Thyroid gland (tissue), 4 donors: Measurements from ENCODE around the gene TIAM1. TPM values are rescaled to one million over a fixed set of nuclear protein-coding genes. Genes with fewer than 3 reads are reported as not detected.

Experiments used
- DNase-seq, 2 donors: peaks; one replicate each; pipeline ENCODE4 v3.0.0-alpha.2; 2019
- H3K27ac ChIP-seq, 3 donors: fragments of 200-600 bp; sonication (generic); 1 replicate in 2 of 3; 2 replicates in 1 of 3; pipeline ENCODE4 v1.5.1; 2016 to 2019; ENCODE audit warnings: mild to moderate bottlenecking in 1 of 3, moderate library complexity in 1 of 3
- H3K27me3 ChIP-seq: fragments of 200-600 bp; sonication (generic); one replicate; pipeline ENCODE4 v1.5.1; 2019
- H3K36me3 ChIP-seq, 2 donors: fragments of 200-600 bp; sonication (generic); one replicate each; pipeline ENCODE4 v1.5.1; 2016 to 2019
- H3K4me1 ChIP-seq, 2 donors: fragments of 200-600 bp; sonication (generic); one replicate each; pipeline ENCODE4 v1.5.1; 2017 to 2019
- H3K4me3 ChIP-seq, 3 donors: fragments of 200-600 bp; sonication (generic); replicated peaks in 1 of 3; 1 replicate in 2 of 3; 2 replicates in 1 of 3; pipeline ENCODE4 v1.5.1; 2016; ENCODE audit warnings: mild to moderate bottlenecking in 1 of 3
- H3K9me3 ChIP-seq: fragments of 200-600 bp; sonication (generic); one replicate; pipeline ENCODE4 v1.5.1; 2017
- CTCF ChIP-seq, 6 experiments: fragments of 200-600 bp in 3 of 6; fragments of 450-650 bp in 3 of 6; sonication (generic) in 3 of 6; IDR thresholded peaks; one replicate each; pipeline ENCODE4 v1.5.1; 2016 to 2019; ENCODE audit warnings: antibody characterized with exemption in 6 of 6, mild to moderate bottlenecking in 2 of 6, inconsistent platforms in 1 of 6, moderate library complexity in 1 of 6
- POLR2A ChIP-seq, 2 donors: fragments of 450-650 bp; IDR thresholded peaks; one replicate each; pipeline ENCODE4 v1.6.1; 2017; ENCODE audit warnings: antibody characterized with exemption in 2 of 2, mild to moderate bottlenecking in 2 of 2, moderate library complexity in 1 of 2
- WGBS, 2 donors: methylation state at CpG; one replicate each; pipeline ENCODE4 v1.1.5; 2017; 5-methylcytosine and 5-hydroxymethylcytosine counted together
- intact Hi-C: fragments of 100-400 bp; cut with DNase I; formaldehyde crosslinking; loops from one replicate; pipeline ENCODE4 v1.15.1; 2023
- total RNA-seq, 4 donors: library from RNA; depleted of rRNA; stranded (reverse); fragments of >200 nt; gene quantifications; one replicate each; pipeline ENCODE4 v1.2.3, GENCODE V29; 2016

TIAM1 gene
- total RNA-seq, 4 donors from 2014 or later, result 2.2 to 6.7 (median 2.4) TPM

- Histone ChIP-seq H3K9me3 (no peaks in the 10 kb centered on the region), H3K4me3 (no peak overlapping the region), H3K27me3 (no peaks in the 10 kb centered on the region), H3K4me1 (no peaks in the 10 kb centered on the region), H3K36me3 (no peaks in the 10 kb centered on the region), H3K27ac (no peak overlapping the region)
- intact Hi-C loops, result no loop called here
- WGBS, 2 donors, result 93% methylated on average over 5 of the region's 5 CpGs
- DNase-seq, result no peak
- no peak for TF ChIP-seq CTCF (IDR thresholded peaks at IDR 0.05)
- TF ChIP-seq POLR2A (IDR thresholded peaks at IDR 0.05), result no peak
These were observed 38.0 kb upstream of the TIAM1 start for GRCh38 chr21:31382060-31382459.

GRCh38 chr21:31376301-31376700, 32.2 kb upstream of the TIAM1 start:
- intact Hi-C loops, result no loop called here
- H3K27me3 ChIP-seq, result no peaks in the 10 kb centered on the region
- no peak for DNase-seq

GRCh38 chr21:31374395-31374794, 30.3 kb upstream of the TIAM1 start:
- no peak overlapping the region for H3K27ac ChIP-seq
- no peaks in the 10 kb centered on the region for H3K36me3 ChIP-seq
- WGBS, 2 donors, result 81 to 84% methylated on average over 4 of the region's 4 CpGs
- no peak for TF ChIP-seq POLR2A (IDR thresholded peaks at IDR 0.05)
- no peak for TF ChIP-seq CTCF (IDR thresholded peaks at IDR 0.05)
- H3K9me3 ChIP-seq, result no peaks in the 10 kb centered on the region
- peaks cover 6 to 17% of the 10 kb centered on the region in 2 donors for H3K4me1 ChIP-seq
- intact Hi-C loops, result no loop called here
- no peak for DNase-seq
- no peaks in the 10 kb centered on the region for H3K27me3 ChIP-seq
- H3K4me3 ChIP-seq, result no peak overlapping the region

More at GRCh38 chr21:31376301-31376700, 32.2 kb upstream of the TIAM1 start:
- H3K4me3 ChIP-seq, result no peak overlapping the region
- no peak for TF ChIP-seq POLR2A (IDR thresholded peaks at IDR 0.05)
- TF ChIP-seq CTCF (IDR thresholded peaks at IDR 0.05), result no peak
- no peak overlapping the region for H3K27ac ChIP-seq
- 94 to 98% methylated on average over 8 of the region's 8 CpGs for WGBS, 2 donors
- no peaks in the 10 kb centered on the region for H3K9me3 ChIP-seq
- peaks cover 0 to 6% of the 10 kb centered on the region in 2 donors for H3K4me1 ChIP-seq
- H3K36me3 ChIP-seq, result no peaks in the 10 kb centered on the region

- no peak for DNase-seq
- no peak overlapping the region for H3K4me3 ChIP-seq
These were observed 28.4 kb upstream of the TIAM1 start for GRCh38 chr21:31372471-31372765.

More at GRCh38 chr21:31372471-31372765, 28.4 kb upstream of the TIAM1 start:
- Histone ChIP-seq H3K9me3 (no peaks in the 10 kb centered on the region), H3K4me1 (peaks cover 6 to 21% of the 10 kb centered on the region in 2 donors), H3K36me3 (no peaks in the 10 kb centered on the region), H3K27me3 (no peaks in the 10 kb centered on the region), H3K27ac (no peak overlapping the region)
- intact Hi-C loops, result no loop called here
- TF ChIP-seq CTCF (IDR thresholded peaks at IDR 0.05), result no peak
- TF ChIP-seq POLR2A (IDR thresholded peaks at IDR 0.05), result no peak
- 94 to 96% methylated on average over 3 of the region's 3 CpGs for WGBS, 2 donors
